Neutrophil (primary cell): ENCODE data around the gene CCDC47.

Experiments
- H3K27ac ChIP-seq: fragments of 200-600 bp; sonication (generic); 2 replicates; pipeline ENCODE4 v1.5.1; 2016; ENCODE audit warnings: mild to moderate bottlenecking, moderate library complexity
- H3K27me3 ChIP-seq: fragments of 200-600 bp; sonication (generic); 2 replicates; pipeline ENCODE4 v1.6.0; 2016; ENCODE audit warnings: mild to moderate bottlenecking
- H3K36me3 ChIP-seq: fragments of 200-600 bp; sonication (generic); 2 replicates; pipeline ENCODE4 v1.5.1; 2017
- H3K4me1 ChIP-seq, 2 experiments: fragments of 200-600 bp in 1 of 2; sonication (generic) in 1 of 2; 1 replicate in 1 of 2; 2 replicates in 1 of 2; pipeline versions ENCODE4 v1.5.1 to v1.6.1; 2013 to 2016; ENCODE audit warnings: low read depth in 1 of 2, low read length in 1 of 2, mild to moderate bottlenecking in 1 of 2, moderate library complexity in 1 of 2; ENCODE audit not compliant: control insufficient read depth in 1 of 2, insufficient read depth in 1 of 2
- H3K4me3 ChIP-seq, 2 experiments: fragments of 200-600 bp in 1 of 2; sonication (generic) in 1 of 2; 1 replicate in 1 of 2; 2 replicates in 1 of 2; pipeline ENCODE4 v1.5.1; 2013 to 2016; ENCODE audit warnings: low read depth in 1 of 2, low read length in 1 of 2, mild to moderate bottlenecking in 1 of 2, moderate library complexity in 1 of 2
- H3K9me3 ChIP-seq: fragments of 200-600 bp; sonication (generic); 2 replicates; pipeline ENCODE4 v1.5.1; 2016
- CTCF ChIP-seq: fragments of 200-600 bp; sonication (generic); IDR thresholded peaks from 2 replicates; pipeline ENCODE4 v1.5.1; 2016; ENCODE audit warnings: antibody characterized with exemption

CCDC47 gene

GRCh38 chr17:63697341-63698286 is 75.8 kb downstream of the CCDC47 start:
- H3K4me3 ChIP-seq: peak overlapping the region; percentile 73 to 98
- peaks cover 33 to 42% of the 10 kb centered on the region in 2 experiments for H3K4me1 ChIP-seq
- peaks cover 61% of the 10 kb centered on the region for H3K36me3 ChIP-seq
- peak overlapping the region; percentile 100 for H3K27ac ChIP-seq
- TF ChIP-seq CTCF: peak; percentile 95
- no peaks in the 10 kb centered on the region for H3K27me3 ChIP-seq
- H3K9me3 ChIP-seq: no peaks in the 10 kb centered on the region

GRCh38 chr17:63696381-63696961 is 76.9 kb downstream of the CCDC47 start:
- H3K4me1 ChIP-seq: peaks cover 26 to 32% of the 10 kb centered on the region in 2 experiments
- H3K9me3 ChIP-seq: no peaks in the 10 kb centered on the region
- H3K36me3 ChIP-seq: peaks cover 73% of the 10 kb centered on the region
- H3K27me3 ChIP-seq: no peaks in the 10 kb centered on the region
- peak overlapping the region; percentile 100 for H3K27ac ChIP-seq
- TF ChIP-seq CTCF: peak; percentile 11
- peak overlapping the region; percentile 73 to 98 for H3K4me3 ChIP-seq

DNA sequence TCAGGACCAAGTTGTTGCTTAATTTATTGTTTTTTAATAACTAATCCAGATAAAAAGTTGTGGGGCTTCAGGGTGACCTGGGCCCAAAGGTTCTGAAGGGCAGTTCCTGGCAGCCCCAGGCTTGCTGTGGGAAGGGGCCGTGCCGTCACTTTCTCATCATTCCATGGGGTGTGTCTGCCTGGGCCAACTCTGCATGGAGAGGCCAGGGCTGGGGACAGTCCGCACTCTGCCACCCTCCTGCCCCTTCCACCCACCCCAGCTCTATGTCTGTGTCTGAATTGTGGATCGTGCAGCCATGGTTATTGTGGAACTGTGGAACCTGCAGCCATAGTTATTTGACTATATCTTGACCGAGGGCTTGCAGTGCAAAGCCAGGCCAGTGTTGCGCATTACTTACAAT is 77.5 kb downstream of the CCDC47 start:
- peak overlapping the region; percentile 100 for H3K27ac ChIP-seq
- H3K36me3 ChIP-seq: peaks cover 78% of the 10 kb centered on the region
- TF ChIP-seq CTCF: no peak
- peak overlapping the region in 1 of 2 experiments; percentile 73 for H3K4me3 ChIP-seq
- H3K9me3 ChIP-seq: no peaks in the 10 kb centered on the region
- H3K4me1 ChIP-seq: peaks cover 24 to 27% of the 10 kb centered on the region in 2 experiments
- H3K27me3 ChIP-seq: no peaks in the 10 kb centered on the region
